Measurements from ENCODE around the gene CXorf65.

Gene CXorf65

DNA sequence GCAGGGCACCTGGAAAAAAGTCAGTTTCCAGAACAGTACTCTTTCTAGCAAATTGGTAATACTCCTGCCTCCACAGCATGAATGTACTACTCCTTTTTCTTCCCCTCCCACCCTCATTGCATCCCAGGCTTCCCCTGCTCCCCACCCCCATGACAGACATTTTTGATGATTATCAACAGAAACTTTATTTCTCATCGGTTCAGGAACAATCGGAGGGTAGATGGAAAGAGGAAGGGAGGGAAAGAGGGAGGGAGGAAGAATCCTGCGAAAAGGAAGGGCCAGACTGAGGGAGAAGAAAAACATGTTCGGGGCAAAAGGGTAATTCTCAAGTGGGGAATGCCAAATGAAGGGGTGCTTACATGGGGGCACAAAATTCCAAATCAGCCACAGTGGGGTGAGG lies 705 bp upstream of the CXorf65 start:
- DNase-seq (ENCODE audit: low spot score) (no peak), FAIRE-seq (no peak)

DNA sequence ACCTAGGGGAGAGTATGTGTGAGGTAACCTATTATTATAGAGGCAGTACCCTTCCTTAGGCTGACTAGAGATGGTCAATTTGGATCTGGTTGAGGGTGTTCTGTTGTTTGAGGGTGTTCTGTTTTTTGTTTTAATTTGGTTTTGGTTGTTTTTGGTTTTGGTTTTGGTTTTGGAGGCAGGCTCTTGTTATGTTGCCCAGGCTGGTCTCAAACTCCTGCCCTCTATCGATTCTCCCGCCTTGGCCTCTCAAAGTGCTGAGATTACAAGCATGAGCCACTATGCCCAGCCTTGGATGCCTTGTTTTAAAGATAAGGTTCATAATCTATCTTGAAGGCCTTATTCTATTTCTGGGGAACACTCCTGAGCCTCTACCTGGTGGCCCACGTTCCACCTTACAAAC lies 912 bp downstream of the CXorf65 start:
- DNase-seq (ENCODE audit: low spot score) (no peak), FAIRE-seq (no peak)

GRCh38 chrX:71103110-71103983 lies 3.2 kb downstream of the CXorf65 start:
- FAIRE-seq: no peak
- no peak for DNase-seq (ENCODE audit: low spot score)

DNA sequence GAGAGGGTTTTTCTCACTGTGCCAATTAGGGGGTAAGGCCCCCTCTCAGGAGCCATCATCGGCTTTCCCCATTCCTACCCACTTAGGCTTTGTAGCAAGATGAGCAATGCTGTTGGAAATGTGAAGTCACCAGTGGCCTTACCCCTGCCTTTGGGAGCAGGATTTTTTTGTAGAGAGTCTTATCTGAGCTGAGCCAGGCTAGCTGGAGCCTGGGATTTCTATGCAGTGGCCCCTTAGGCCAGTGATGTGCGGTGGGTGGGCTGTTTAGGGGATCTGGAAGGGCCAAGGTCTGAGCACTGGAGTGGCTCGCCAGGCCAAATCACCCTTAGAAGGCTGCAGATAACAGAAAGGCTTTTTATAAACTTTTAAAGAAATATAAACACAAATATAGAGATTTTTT lies 4.2 kb downstream of the CXorf65 start:
- no peak for DNase-seq (ENCODE audit: low spot score)

GRCh38 chrX:71100581-71101505 lies 5.7 kb downstream of the CXorf65 start:
- FAIRE-seq: no peak

More for the DNA sequence above, 4.2 kb downstream of the CXorf65 start:
- no peak for FAIRE-seq

DNA sequence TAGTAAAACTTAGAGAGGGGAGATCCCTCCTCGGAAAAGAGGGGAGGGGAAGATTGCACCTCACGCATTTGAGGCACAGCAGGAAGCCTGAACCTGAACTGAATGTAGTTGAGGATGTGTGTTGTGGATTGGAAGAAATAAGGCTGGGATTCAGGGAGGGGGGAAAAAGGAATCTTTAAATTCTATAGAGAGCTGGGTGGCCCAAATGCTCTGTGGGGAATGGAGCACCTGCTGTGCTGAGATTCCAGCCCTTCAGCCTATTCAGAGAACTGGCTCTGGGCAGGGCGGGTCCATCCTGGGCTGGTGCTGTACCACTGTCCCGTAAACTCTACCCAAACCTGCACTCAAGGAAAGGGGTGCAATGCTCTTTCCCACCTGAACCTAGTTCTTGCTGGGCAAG lies 6.8 kb downstream of the CXorf65 start:
- FAIRE-seq (no peak), DNase-seq (ENCODE audit: low spot score) (no peak)

More at GRCh38 chrX:71100581-71101505, 5.7 kb downstream of the CXorf65 start:
- no peak for DNase-seq (ENCODE audit: low spot score)

GRCh38 chrX:71098951-71099506 lies 7.5 kb downstream of the CXorf65 start:
- FAIRE-seq: no peak
- no peak for DNase-seq (ENCODE audit: low spot score)

DNA sequence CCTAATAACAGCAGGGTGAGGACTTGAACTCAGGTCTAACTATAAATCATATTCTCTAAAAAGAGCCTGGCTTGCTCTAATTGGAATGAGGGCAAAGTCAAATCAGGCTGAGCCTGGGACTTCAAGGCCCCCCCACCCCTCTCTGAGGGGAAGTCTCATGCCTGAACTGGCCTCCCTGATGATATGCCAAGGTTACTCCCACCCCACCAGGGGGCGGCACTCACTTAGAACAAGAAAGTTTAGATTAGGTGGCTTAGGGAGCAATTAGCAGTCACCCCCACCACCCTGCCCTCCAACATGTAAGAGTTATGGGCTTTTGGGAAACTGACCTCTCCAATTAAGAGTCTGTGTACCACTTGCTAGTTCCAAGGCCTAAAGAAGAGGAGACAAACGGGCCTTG lies 8.2 kb downstream of the CXorf65 start:
- FAIRE-seq: no peak

GRCh38 chrX:71096760-71097032 lies 9.8 kb downstream of the CXorf65 start:
- no peak for FAIRE-seq

More for the DNA sequence above, 8.2 kb downstream of the CXorf65 start:
- DNase-seq (ENCODE audit: low spot score): no peak

GRCh38 chrX:71095981-71096759 lies 10.4 kb downstream of the CXorf65 start:
- FAIRE-seq: no peak
- no peak for DNase-seq (ENCODE audit: low spot score)

More at GRCh38 chrX:71096760-71097032, 9.8 kb downstream of the CXorf65 start:
- DNase-seq (ENCODE audit: low spot score): no peak

DNA sequence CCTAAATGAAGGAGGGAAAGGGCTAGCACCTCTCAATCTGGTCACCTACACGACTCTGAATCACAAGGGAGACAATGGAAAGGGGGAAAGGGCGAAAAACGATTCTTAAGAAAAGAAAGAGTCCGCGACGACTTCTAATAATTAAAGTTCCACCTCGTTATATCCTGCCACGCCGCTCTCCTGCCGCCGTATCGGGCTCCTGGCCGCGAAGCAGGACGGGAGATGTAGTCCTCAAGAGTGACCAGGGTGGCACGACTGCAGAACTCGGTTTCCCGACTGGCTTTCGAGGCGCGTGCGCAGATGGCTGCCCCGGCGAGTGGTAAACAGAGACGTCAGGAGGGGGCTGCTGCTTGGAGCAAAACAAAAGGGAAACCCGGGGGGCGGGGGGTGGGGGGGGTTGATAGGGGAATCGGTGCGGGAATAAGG lies 11.0 kb downstream of the CXorf65 start, which contains the start of gene FOXO4:
FOXO4 (plus strand) TSS at position 297 of the 426 bp plus-strand sequence. CDS start 678 bp downstream, outside the sequence.
- FAIRE-seq (peak; percentile 54), DNase-seq (ENCODE audit: low spot score) (peak; percentile 66)

DNA sequence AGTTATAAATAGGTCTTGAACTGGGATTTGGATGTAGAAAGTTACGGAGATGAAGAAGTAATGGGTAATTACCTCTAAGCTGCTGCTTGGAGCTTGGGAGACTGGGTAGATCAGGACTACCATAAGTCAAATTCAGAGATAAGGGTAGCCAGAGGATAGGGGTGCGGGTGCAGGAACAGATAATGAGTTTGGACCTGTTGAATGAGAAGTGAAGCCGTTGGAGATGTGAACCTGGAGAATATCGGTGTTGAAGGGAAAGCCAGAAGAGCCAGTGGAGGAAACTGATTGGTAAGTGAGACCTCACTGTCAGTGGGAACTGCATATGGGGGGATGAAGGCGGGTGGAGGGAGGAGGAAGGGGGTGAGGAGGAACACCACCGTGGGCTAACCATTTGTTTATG lies 11.5 kb downstream of the CXorf65 start:
- DNase-seq (ENCODE audit: low spot score): no peak
- no peak for FAIRE-seq

DNA sequence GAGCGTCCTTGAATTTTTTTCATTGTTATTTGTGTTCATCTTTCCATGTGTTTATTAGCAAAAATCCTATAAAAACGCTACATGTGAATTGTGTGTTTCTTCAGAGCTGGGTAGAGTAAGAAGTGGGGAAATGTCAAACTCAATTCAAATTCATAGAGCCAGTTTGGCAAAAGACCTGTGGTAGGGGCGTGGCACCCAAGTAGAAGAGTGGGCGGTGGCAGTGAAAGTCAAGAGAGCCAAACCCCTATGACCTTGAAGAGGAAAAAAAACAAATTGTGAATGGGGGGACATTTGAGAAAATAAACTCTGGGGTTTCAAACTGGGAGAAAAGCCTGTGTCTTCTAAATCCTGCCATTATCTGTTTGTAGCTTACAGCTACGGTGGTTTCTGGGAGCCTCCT lies 15.3 kb downstream of the CXorf65 start:
- no peak for FAIRE-seq
- no peak for DNase-seq (ENCODE audit: low spot score)

DNA sequence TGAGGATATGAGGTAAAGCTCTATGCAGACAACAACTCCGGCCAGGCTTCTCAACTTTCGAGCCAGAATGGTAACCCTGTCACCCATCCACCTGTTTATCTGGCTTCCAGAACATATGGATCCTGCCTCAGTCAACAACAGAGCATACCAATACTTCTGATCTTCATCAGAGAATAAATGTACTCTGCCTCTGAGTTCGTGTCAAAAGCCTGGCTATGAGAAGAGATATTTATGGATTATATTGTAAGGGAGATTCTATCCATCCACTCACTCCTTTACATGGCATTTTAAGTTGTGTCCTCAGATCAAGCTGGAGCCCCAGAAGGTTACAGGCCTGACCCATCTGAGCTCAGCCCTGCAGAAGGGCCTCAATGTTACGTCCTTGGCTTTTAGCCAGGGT lies 20.6 kb downstream of the CXorf65 start:
- no peak for DNase-seq (ENCODE audit: low spot score)
- FAIRE-seq: no peak

GRCh38 chrX:71082822-71083221 lies 23.7 kb downstream of the CXorf65 start:
- FAIRE-seq (no peak), DNase-seq (ENCODE audit: low spot score) (no peak)

DNA sequence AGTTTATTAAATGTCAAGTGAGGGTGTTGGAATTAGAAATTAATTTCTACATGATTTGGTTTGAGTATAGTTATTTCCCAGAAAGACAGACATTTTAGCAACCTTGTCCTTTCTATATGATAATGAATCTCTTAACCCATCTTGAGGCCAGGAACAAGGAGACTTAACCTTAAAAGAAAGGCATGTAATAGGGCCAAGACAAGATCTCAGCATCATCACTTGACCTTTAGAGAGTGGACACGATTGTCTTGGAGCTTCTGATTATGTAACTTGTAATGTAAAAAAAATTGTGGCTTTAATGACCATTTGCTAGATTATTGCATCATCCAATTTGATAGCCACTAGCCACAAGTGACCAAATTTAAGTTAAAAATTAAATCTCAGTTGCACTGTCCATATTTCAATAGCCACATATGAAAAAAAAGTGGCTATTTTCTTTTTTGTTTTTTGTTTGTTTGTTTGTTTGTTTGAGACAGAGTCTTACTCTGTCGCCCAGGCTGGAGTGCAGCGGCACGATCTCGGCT lies 24.4 kb downstream of the CXorf65 start:
- FAIRE-seq (no peak), DNase-seq (ENCODE audit: low spot score) (no peak)

- DNase-seq (ENCODE audit: low spot score) (no peak), FAIRE-seq (no peak)
These were observed 25.0 kb downstream of the CXorf65 start for GRCh38 chrX:71081330-71082123.

DNA sequence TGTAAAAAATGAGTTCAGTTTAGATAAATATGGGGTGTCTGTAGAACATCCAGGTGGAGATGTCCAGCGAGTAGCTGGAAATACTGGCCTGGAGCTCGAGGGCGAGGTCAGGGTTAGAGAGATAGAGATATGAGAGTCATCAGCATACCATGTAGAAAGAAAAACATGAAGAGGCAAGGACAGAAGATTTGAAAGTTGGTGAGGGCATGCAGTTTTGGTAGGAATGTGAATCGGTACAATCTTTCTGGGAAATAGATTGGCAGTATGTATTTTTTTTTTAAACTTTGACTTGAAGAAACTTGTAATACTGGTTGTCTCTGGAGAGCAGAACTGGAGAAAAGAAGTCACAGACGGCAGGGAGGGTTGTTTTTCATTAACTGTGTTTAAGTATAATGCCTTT lies 36.0 kb downstream of the CXorf65 start:
- no peak for FAIRE-seq
- no peak for DNase-seq (ENCODE audit: low spot score)

GRCh38 chrX:71068044-71068918 lies 38.3 kb downstream of the CXorf65 start, which contains the start of gene SNX12:
Gene SNX12 (minus strand): TSS chrX:71068334. CDS start chrX:71068306, 28 bp downstream.
- peak; percentile 84 for DNase-seq (ENCODE audit: low spot score)
- FAIRE-seq: peak; percentile 81

All from RCC 7860 (cell line).